RPMI8226 (cell line): Measurements from ENCODE around the gene PRKAR1B.

ENCODE experiments used
- DNase-seq: peaks from one replicate; pipeline ENCODE4 v3.0.0-alpha.2; 2015

Gene PRKAR1B

DNA sequence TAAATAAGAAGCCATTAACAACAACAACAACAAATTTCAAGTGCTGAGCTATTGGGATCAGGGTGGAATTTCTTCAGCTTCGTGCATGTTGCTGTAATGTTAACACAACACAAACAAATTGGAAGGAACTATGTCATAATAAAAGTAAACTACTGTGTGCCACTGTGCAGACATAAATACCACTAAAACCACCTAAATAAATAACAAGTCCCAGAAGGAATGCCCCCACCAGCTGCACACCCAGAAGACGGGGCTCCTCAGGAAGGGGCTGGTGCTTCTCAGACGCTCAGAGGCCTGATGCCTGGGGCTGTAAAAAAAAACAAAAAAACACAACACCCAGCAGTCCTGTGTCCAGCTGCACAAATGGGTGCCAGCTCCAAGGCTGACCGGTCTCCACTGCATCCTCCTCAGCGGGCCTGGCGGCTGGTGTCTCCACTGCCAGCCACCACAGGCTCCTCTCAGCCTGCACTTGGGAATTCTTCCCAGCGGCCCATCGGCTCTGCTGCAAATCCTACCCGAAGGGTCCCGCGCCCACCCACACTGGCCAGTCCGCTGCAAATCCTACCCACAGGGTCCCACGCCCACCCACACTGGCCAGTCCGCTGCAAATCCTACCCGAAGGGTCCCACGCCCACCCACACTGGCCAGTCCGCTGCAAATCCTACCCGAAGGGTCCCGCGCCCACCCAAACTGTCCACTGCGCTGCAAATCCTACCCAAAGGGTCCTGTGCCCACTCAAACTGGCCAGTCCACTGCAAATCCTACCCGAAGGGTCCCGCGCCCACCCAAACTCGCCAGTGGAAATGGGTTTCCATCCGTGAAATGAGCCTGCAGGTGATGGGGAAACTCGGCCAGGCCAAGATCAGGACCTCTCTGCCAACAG, 36.4 kb downstream of the PRKAR1B start:
- no peak for DNase-seq

DNA sequence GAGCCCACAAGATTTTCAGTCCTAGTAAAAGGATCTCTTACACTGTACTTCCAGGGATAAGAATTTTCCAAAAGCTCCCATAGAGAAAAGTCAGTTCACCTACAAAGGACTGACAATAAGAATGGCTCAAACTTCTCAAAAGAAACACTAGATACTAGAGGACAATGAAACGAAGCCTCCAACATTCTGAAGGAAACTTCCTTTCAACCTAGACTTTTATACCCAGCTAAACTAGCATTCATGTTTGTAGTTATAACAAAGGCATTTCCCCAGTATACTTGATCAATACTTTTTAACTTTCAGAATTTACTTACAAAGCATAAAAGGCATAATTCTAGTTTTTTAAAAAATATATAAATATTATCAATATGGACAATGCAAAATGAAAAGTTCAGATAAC, 41.5 kb downstream of the PRKAR1B start:
- no peak for DNase-seq

DNA sequence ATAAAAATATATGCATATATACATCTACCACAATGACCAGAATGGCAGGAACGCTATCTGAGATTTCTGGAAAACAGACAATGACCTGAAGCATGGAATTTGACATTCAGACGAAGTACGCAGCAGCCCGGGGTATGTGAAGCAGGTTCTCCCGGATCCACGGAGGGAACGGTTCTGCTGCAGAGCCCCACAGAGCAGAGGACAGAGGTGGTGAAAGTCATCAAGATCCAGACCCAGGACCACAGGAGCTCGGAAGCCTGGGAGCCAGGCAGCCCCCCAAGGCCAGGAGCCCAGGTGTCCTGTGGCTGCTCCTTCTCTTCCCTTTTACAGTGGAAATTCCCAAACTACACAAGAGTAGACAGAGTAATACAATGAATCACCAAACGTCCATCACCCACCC, 42.7 kb downstream of the PRKAR1B start:
- no peak for DNase-seq

DNA sequence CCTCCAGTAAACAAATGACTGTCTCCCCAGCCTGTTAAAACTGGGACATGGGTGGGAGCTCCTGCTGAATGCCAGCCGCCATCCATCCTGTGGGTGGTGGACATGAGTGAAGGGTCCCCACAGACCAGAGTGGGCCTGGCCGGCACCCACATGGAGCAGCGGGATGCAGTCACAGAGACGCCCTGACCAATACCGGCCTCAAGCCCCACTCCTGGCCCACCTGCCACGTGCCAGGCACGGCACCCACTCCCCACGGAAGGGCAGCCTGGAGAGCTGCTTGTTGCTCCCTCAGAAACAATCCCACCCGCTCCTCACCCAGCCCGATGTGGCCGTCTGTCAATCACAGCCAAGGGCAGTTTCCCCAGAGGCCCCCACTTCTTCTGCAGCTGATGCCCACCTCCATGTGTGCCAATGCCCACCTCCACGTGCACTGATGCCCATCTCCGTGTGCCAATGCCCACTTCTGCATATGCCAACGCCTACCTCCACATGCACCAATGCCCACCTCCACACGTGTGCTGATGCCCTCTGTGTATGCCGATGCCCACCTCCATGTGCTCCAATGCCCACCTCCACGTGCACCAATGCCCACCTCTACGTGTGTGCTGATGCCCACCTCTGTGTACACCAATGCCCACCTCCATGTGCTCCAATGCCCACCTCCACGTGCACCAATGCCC, 43.4 kb downstream of the PRKAR1B start:
- no peak for DNase-seq

DNA sequence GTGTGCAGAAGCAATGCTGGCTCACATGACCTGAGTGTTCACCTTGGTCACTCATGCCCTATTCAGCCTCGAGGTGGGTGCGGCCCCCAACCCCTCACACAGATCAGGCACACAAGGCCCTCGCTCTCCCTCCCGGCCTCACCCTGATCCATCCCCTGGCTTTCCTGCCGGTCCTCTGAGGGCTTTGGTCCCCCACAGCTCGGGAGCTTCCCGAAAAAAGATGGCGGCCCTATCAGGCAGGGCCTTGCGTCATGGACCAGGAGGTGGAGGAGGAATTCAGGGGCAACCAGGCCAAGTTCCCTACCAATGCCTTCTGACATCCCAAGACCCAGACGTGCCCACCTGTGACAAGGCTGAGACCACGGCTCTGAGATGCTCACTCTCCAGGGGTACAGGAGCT, 44.3 kb downstream of the PRKAR1B start:
- DNase-seq, result no peak

DNA sequence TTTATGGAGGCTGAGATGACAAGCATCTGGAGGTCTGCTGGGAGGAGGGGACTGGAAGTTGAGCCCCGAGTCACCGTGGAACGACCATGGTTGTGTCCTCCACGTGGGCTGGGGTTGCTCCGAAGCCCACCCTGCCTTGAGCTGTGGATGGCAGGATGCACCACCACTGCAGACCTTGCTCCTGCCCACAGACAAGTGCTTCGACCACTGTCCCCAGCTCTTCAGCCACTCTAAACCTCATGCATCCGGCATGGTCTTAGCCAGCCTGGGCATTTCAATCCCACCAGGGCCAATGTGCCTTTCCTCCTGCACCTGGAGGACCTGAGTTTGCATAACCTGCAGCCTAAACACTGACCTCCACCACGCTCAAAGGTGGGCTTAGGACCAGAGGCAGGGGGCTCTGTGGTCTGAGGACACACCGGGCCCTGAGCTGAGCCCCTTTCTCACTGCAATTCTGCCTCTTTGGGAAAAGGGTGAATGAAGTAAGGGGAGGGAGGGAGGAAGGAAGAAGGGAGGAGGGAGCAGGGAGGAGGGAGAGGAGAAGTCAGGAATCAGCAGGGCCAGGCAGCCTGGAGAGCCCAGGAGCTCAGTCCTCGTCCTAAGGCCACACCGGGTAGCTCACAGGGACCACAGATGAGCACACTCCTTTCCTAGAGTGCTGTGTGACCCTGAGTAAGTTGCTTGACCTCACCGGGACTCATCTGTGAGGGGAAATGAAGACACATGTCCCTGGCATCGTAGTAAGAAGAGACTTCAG, 45.4 kb downstream of the PRKAR1B start:
- DNase-seq, result no peak

DNA sequence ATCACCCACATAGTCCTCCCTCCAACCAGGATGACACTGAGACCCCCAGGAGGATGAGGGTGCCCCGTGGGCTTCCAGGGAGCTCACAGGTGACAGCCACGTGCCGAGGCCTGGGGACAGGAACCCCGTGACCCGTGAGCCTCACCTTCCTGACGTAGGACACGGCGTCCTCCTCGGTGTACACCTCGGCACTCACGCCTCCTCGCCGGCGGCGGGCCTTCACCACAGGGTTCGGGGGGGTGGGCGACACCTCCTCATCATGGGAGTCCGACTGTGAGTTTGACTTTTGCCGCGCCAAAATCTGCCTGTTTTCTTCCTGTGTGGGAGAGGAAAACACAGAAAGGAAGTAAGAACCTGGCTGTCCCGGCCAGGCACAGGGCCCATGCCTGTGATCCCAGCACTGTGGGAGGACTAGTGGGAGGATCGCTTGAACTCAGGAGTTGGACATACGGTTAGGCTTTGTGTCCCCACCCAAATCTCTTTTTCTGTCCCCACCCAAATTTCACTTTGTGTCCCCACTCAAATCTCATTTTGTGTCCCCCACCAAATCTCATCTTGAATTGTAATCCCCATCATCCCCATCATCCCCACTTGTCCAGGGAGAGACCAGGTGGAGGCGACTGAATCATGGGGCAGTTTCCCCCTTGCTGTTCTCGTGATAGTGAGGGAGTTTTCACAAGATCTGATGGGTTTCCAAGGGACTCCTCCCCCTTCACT, 46.5 kb downstream of the PRKAR1B start:
- no peak for DNase-seq

DNA sequence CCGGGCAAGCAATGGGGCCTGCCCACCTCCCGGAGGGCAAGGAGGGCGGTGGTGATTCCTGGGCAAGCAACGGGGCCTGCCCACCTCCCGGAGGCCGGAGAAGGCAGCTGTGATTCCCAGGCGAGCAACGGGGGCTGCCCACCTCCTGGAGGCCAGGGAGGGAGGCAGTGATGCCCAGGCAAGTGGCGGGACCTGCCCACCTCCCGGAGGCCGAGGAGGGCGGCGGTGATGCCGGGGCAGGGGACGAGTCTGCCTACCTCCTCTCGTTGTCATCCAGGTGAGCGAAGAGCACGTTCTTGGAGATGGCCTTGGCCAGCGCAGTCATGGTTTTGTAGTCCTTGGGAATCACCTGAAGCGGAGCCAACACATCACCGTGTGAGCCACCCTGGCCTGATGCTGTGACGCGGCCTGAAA, 50.1 kb downstream of the PRKAR1B start:
- no peak for DNase-seq

DNA sequence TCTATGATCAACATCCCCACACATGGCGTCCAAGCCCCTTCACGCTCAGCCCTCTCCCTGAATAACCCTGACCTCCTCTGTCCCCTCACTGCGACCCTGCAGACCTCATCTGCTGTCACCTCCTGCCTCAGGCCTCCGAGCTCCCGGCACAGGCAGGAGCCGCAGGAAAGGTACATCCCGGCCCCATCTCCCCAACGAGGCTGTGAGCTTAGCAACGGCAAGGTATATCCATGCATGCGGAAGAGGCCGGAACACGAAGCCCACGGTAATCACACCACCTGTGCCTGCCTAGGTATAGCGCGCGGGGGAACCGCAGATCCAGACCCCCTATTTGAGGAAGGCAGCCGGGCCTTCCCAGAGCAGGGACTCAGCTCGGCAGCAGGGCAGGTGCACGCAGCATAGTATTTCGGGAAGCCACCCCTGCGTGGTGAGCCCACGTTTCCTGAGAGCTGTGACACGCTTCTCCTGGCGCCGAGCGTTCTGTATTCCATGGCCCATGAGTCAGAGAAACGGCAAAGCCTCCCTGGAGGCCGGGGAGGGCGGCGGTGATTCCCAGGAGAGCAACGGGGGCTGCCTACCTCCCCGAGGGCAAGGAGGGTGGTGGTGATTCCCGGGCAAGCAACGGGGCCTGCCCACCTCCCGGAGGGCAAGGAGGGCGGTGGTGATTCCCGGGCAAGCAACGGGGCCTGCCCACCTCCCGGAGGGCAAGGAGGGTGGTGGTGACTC, 50.7 kb downstream of the PRKAR1B start:
- no peak for DNase-seq

DNA sequence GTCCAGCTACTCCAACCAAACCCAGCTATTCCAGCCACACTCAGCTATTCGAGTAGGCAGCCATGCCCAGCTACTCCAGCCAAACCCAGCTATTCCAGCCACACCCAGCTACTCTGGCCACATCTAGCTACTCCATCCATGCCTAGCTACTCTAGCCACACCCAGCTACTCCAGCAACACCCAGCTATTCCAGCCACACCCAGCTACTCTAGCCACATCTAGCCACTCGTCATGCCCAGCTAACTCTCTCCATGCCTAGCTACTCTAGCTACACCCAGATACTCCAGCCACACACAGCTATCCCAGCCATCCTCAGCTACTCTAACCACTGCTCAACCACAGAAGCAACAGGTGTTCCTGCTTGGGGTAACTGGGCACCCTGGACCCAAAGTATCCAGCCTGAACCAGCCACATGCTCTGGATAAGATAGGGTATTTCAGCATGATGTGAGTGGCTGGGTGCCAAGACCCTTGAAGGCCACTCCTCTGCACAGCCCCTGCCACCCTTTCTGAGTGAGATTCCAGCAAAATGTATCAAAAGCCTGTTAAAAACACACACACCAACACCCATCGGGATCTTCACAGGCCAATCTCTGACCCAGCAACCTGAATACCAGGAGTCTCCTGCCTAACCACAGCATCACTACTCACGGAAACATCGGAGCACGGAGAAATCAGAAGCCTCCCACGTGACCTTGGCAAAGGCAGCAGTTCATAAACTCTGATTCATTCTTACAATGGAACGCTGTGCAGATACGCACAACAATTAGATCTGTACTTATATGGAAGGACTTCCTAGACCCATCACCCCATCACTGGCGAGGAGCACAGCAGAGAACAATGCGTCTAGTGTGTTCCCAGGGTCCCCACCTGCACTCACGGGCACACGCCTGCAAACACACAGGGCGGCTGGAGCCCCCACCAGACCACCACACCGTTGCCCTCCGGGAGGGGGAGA, 52.3 kb downstream of the PRKAR1B start:
- DNase-seq, result no peak

DNA sequence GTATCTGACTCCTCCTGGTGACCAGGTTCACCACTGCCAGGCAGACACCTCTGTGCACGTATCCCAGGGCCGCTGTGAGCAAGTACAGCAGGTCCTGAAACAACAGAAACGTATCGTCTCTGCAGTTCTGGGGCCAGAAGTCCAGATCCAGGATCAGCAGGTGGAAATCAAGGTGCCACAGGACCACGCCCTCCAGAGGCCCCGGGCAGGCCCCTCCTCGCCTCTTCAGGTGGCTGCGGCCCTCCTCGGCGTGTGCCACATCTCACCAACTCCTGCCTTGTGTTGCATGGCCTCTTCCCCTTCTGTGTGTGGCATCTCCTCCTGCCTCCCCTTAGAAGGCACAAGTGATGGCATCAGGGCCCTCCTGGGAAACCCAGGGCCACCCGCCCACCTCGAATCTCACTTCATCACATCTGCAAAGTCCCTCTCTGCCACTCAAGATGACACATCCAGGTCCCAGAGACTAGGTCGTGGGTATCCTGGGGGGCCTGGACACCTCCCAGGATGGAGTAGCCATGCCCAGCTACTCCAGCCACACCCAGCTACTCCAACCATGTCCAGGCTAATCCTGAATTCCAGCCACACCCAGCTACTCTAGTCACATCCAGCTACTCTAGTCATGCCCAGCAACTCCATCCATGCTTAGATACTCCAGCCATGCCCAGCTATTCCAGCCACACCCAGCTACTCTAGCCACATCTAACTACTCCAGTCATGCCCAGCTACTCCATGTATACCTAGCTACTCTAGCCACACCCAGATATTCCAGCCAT, 53.2 kb downstream of the PRKAR1B start:
- no peak for DNase-seq

DNA sequence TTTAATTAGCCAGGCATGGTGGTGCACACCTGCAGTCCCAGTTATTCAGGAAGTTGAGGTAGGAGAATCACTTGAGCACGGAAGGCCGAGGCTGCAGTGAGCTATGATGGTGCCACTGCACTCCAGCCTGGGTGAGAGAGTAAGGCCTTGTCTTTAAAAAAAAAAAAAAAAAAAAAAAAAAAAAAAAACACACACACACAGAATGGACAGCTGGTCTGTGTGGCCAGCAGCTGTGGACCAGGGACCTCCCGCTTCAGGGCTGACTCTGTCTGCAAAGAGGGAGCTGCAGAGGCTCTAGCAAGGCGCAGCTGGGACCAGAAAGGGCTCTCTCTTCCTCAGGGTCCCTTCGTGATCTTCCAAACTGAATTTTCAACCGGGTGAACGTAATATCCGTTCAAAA, 54.2 kb downstream of the PRKAR1B start:
- DNase-seq, result no peak

DNA sequence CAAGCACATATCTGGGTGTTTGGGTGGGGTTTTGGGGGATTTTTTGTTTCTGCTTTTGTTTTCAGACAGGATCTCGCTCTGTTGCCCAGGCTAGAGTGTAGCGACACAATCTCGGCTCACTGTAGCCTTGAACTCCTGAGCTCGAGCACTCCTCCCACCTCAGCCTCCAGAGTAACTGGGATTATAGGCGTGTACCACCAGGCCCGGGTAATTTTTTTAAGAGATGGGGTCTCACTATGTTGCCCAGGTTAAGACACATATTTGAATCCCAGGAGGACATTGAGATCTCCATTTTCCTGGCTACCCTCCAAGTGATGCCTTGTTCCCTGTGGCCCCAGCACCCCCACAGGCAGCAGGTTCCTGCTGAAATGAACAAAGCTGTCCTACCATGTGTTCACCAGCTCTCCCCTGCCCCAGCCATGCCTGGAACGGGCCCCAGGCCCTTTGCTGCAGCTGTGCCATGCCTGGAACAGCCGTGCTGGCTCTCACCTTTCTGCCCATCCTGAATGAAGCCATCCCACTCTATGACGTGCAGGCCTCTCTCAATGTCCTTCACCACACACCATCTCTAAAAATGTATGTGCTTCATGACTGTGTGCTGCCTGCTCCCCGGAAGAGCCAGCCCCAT, 55.6 kb downstream of the PRKAR1B start:
- DNase-seq, result no peak

DNA sequence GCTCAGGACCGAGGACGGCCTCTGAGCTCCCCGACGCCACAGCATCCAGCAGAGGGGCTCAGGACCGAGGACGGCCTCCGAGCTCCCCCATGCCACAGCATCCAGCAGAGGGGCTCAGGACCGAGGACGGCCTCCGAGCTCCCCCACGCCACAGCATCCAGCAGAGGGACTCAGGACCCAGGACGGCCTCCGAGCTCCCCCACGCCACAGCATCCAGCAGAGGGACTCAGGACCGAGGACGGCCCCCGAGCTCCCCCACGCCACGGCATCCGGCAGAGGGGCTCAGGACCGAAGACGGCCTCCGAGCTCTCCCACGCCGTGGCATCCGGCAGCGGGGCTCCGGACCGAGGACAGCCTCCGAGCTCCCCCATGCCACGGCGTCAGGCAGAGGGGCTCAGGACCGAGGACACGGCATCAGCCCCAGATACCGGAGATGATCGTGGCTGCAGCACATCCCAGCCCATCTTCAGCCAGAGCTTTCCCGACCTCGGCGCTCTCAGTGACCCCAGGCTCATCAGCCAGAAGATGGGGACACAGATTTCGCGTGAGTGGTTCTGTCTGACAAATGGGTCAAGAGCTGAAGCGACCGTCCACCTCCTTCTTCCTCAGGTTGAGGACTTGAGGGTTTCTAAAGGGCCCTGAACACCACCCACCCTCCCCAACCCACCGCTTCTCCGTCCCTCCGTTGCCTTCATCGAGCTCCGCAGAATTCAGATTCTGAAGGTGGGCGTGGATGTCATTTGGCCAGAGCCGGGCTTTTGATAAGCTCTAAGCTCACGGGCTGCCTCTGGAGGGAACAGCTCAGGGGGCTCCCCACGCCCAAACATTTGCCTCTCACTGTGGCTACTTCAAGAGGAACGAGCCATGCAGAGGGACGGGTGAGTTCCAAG, 56.3 kb downstream of the PRKAR1B start:
- no peak for DNase-seq

DNA sequence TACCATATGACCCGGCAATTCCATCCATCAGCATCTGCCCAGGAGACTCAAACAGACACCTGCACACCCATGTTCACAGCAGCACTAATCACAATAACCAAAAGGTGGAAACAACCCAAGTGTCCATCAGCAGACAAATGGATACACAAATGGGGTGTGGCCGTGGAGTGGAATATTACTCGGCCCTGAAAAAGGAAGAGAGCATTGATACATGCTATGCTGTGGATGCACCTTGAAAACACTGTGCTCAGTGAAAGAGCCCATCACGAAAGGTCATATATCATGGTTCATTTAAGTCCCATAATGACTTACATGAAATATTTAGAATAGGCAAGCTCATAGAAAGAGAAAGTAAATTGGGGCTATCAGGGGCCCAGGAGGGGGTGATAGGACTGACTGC, 58.1 kb downstream of the PRKAR1B start:
- no peak for DNase-seq

DNA sequence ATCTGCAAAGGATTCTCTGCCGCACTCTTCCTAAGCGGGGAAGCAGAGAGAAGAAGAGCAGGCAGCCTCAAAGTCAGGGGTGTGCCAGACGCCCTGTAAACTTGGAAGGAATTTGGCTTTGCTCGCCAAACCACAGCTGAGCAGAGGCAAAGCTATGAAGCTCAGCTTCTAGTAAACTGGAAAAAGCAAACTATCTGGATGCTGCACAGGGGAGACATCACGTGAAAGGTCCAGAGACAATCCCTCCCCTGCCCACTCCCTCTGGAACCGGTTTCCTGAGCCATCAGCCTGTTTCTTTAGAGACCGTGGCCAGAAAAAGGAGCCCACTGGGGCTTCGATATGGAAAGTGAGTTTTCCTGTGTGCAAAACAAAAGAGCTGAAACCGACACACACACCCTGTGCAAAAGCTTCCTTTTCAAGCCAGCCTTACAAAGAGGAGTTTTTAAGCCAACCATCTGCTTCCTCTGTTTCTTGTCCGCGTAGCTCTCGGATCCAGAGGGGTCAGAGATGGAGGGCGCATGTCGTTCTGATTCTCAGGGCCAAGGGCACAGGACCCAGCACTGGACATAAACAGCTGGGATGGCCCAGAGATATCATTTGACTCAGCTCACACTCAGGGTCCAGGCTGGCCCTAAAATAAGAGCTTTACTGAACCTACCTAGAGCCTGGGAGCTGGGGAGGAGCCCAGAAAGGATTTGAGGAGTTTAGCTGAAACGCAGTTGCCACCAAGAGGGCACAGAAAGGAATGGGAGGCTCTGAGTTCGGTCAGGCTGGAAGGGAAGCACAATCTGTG, 58.7 kb downstream of the PRKAR1B start:
- no peak for DNase-seq

DNA sequence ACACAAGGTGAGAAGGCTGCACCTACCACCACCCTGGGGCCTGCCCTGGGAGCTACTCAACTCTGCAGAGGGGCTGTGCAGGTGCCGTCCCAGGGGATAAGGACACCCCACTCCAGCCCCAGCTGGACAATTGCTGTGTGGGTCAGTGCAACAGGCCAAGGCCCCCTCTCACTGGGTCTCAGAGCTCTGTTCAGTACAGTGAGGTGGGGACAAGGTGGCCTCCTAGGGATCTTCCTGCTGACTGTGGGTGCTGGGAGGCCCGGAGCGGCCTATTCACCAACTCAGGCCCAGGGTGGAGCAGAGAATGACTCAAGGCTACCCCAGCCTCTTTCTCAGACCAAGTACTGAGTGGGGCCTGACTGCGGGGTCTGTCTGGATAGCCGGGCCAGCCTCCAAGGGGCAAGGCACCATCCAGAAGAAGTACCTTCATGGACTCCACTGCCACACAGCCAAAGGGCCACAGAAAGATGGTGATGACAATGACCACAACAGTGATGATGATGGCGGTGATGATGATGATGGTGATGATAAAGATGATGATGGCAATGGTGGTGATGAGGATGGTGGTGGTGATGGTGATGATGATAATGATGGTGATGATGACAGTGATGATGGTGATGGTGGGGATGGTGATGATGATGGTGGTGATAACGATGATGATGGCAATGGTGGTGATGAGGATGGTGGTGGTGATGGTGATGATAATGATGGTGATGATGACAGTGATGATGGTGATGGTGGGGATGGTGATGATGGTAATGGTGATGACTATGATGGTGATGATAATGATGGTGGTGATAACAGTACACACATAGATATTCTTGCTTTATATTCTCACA, 60.4 kb downstream of the PRKAR1B start:
- DNase-seq, result no peak
